Panc1 (cell line): ENCODE measurements around the gene AP4E1. TPM values are rescaled to one million over a fixed set of nuclear protein-coding genes. Genes with fewer than 3 reads are reported as not detected.
"Not testable (repeated sequence)": the region's sequence is repeated elsewhere in the genome, so short reads cannot be mapped to it uniquely, and the experiment has no call there.

ENCODE experiments used
- ATAC-seq: fragments of 200-7000 bp; cut with Tn5 transposase; 2 replicates; pipeline ENCODE4 v1.9.1; 2020; ENCODE audit warnings: mild to moderate bottlenecking, moderate library complexity
- BruUV-seq: library from RNA; stranded (reverse); fragments of 400-500 nt; replicated peaks from 2 replicates; lab custom pipeline; 2021; lab: Mats Ljungman, UMichigan
- CTCF ChIA-PET: fragments of 300-600 bp; sonication (Branson Sonifier 250); formaldehyde crosslinking; loops from one replicate; lab custom pipeline; 2022; ENCODE audit warnings: antibody characterized with exemption; lab: Charles Lee
- POLR2A ChIA-PET: fragments of 300-600 bp; sonication (Branson Sonifier 250); formaldehyde crosslinking; loops from one replicate; lab custom pipeline; 2022; ENCODE audit warnings: antibody characterized with exemption; lab: Charles Lee
- DNase-seq: peaks from one replicate; pipeline ENCODE4 v3.0.0-alpha.2; 2010; ENCODE audit warnings: low read depth, low spot score
- H3K27ac ChIP-seq: 2 replicates; pipeline ENCODE4 v1.5.1; 2011; ENCODE audit warnings: mild to moderate bottlenecking, low read length, inconsistent platforms
- H3K27me3 ChIP-seq: fragments of 200-500 bp; sonication (Bioruptor generic); 2 replicates; pipeline ENCODE4 v1.6.0; 2014; ENCODE audit warnings: low read length, inconsistent platforms; ENCODE audit not compliant: control insufficient read depth, insufficient read depth
- H3K36me3 ChIP-seq: fragments of 200-500 bp; sonication (Bioruptor generic); 2 replicates; pipeline ENCODE4 v1.5.1; 2014; ENCODE audit warnings: inconsistent platforms, mild to moderate bottlenecking, low read length, moderate library complexity; ENCODE audit not compliant: control insufficient read depth, insufficient read depth
- H3K4me1 ChIP-seq: 2 replicates; pipeline ENCODE4 v1.5.1; 2011; ENCODE audit warnings: inconsistent platforms, mild to moderate bottlenecking, low read length, moderate library complexity; ENCODE audit not compliant: control insufficient read depth, insufficient read depth
- H3K4me3 ChIP-seq, 2 experiments: 2 replicates each; pipeline ENCODE4 v1.5.1; 2011 to 2012; ENCODE audit warnings: low read depth in 2 of 2, low read length in 2 of 2, mild to moderate bottlenecking in 2 of 2, inconsistent platforms in 1 of 2, moderate library complexity in 1 of 2
- H3K9me3 ChIP-seq: fragments of 200-500 bp; sonication (Bioruptor generic); 2 replicates; pipeline ENCODE4 v1.5.1; 2014; ENCODE audit warnings: low read depth, mild to moderate bottlenecking, inconsistent platforms, low read length, moderate library complexity; ENCODE audit not compliant: control insufficient read depth, insufficient read depth
- CTCF ChIP-seq: fragments of 450-650 bp; IDR thresholded peaks from 2 replicates; pipeline ENCODE4 v1.5.1; 2017; ENCODE audit warnings: mild to moderate bottlenecking
- POLR2AphosphoS5 ChIP-seq: IDR thresholded peaks from 2 replicates; pipeline ENCODE4 v1.6.1; 2012; ENCODE audit warnings: mild to moderate bottlenecking, low read depth, low read length, moderate library complexity
- SIN3A ChIP-seq: IDR thresholded peaks from 2 replicates; pipeline ENCODE4 v1.6.1; 2012; ENCODE audit warnings: low read depth, mild to moderate bottlenecking, low read length, moderate library complexity, borderline replicate concordance; ENCODE audit not compliant: insufficient read depth
- TCF7L2 ChIP-seq: IDR thresholded peaks from 2 replicates; pipeline ENCODE4 v1.6.1; 2011; ENCODE audit warnings: mild to moderate bottlenecking, low read depth, low read length, inconsistent platforms
- in situ Hi-C: cut with HindIII; loops from 2 replicates; pipeline ENCODE4 v1.10.0; 2016; ENCODE audit warnings: low sequenced_read_pairs, low pct_unique_long_range_greater_than_20kb
- intact Hi-C: fragments of 100-400 bp; cut with micrococcal nuclease; formaldehyde crosslinking; loops from one replicate; pipeline ENCODE4 v1.10.0; 2022; ENCODE audit not compliant: unreplicated experiment
- total RNA-seq: library from RNA; stranded (reverse); gene quantifications from one replicate; pipeline ENCODE4 v1.2.1, GENCODE V29; 2021; ENCODE audit not compliant: unreplicated experiment
- TF ChIP-seq, protein P1 (sequence below), 2 experiments: IDR thresholded peaks; 2 replicates each; pipeline ENCODE4 v1.6.1; 2011 to 2012; ENCODE audit warnings: low read depth in 2 of 2, control low read depth in 1 of 2, low read length in 1 of 2, mild to moderate bottlenecking in 1 of 2, moderate library complexity in 1 of 2; ENCODE audit not compliant: insufficient read depth in 1 of 2

Gene AP4E1
- total RNA-seq, 1 experiment from 2014 or later = 13.6 TPM

DNA sequence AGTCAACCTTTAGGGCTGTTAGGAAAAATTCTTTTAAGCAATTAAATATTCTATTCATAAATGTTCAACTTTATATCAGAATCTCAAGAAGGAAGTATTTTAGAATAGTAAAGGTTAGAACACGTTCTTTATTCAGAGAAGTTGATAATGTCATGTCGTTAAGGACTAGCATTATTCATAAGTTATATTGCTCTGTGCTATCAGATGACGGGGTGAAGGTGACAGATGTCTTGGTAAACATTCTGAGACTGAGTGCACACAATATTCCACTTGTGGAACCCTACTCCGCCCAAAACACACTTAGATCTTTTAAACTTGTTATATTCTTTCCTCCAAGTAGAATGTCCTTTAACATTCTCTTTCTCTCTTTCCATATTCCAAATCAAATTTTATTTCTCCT lies 7.9 kb downstream of the AP4E1 start:
- Histone ChIP-seq H3K27me3 (no peaks in the 10 kb centered on the region), H3K4me1 (no peaks in the 10 kb centered on the region), H3K36me3 (peaks cover 17% of the 10 kb centered on the region), H3K9me3 (no peaks in the 10 kb centered on the region), H3K27ac (no peak overlapping the region), H3K4me3 (no peak overlapping the region)
- BruUV-seq = no TSS peak
- intact Hi-C loops = no loop called here
- ChIA-PET CTCF (no interaction called here), POLR2A (no interaction called here)
- TF ChIP-seq CTCF = no peak
- no peak for TF ChIP-seq POLR2AphosphoS5
- no peak for TF ChIP-seq TCF7L2
- ATAC-seq (no peak), DNase-seq (no peak)
- in situ Hi-C loops = no loop called here

DNA sequence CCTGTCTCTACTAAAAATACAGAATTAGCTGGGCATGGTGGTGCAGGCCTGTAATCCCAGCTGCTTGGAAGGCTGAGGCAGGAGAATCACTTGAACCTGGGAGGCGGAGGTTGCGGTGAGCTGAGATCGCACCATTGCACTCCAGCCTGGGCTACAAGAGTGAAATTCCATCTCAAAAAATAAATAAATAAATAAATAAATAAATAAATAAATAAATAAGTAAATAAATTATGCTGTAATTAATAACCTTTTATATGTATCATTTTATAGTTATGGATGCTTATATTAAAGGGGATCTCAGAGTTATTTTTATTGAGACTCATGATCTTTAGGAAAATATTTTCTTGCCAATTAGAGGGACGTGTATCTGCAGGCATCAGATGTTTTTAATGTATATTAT lies 10.9 kb downstream of the AP4E1 start:
- BruUV-seq, H3K4me1 ChIP-seq, CTCF ChIA-PET, H3K27ac ChIP-seq, H3K4me3 ChIP-seq, H3K9me3 ChIP-seq, intact Hi-C loops, in situ Hi-C loops, DNase-seq, ATAC-seq, H3K27me3 ChIP-seq: not testable (repeated sequence)
- POLR2A ChIA-PET = interaction anchor here (0.6 kb wide), 1 partner anchor 17 kb away, joined by 4 read pairs; no protein-coding TSS in a partner anchor
- H3K36me3 ChIP-seq = peaks cover 10% of the 10 kb centered on the region

DNA sequence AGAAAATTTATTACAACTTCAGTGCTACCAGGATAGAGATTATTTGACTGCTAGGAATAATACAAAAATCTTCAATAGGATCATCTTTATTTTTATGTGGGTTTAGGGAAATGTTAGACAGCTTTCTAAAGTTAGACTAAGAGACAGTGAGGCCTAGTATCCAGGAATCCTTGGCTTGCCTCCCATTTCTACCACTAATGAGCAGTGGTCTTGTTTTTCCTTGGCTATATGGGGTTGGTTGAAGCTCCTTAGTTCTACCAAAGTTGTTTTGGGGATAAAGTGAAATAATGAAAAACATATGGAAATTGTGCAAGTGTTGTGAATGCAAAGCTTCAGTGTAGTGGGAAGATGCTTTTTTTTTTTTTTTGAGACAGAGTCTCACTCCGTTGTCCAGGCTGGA lies 16.8 kb downstream of the AP4E1 start:
- Histone ChIP-seq H3K27me3 (no peaks in the 10 kb centered on the region), H3K4me3 (no peak overlapping the region), H3K36me3 (peaks cover 4% of the 10 kb centered on the region; the same call in 1 of the 2 replicates), H3K4me1 (no peaks in the 10 kb centered on the region), H3K9me3 (no peaks in the 10 kb centered on the region), H3K27ac (no peak overlapping the region)
- ChIA-PET POLR2A (interaction anchor here (0.6 kb wide), 2 partner anchors 24 to 448 kb away, joined by 3 read pairs; no protein-coding TSS in a partner anchor), CTCF (no interaction called here)
- intact Hi-C loops = no loop called here
- no peak for TF ChIP-seq CTCF
- TF ChIP-seq SIN3A = no peak
- no peak for TF ChIP-seq TCF7L2
- TF ChIP-seq, protein P1, sequence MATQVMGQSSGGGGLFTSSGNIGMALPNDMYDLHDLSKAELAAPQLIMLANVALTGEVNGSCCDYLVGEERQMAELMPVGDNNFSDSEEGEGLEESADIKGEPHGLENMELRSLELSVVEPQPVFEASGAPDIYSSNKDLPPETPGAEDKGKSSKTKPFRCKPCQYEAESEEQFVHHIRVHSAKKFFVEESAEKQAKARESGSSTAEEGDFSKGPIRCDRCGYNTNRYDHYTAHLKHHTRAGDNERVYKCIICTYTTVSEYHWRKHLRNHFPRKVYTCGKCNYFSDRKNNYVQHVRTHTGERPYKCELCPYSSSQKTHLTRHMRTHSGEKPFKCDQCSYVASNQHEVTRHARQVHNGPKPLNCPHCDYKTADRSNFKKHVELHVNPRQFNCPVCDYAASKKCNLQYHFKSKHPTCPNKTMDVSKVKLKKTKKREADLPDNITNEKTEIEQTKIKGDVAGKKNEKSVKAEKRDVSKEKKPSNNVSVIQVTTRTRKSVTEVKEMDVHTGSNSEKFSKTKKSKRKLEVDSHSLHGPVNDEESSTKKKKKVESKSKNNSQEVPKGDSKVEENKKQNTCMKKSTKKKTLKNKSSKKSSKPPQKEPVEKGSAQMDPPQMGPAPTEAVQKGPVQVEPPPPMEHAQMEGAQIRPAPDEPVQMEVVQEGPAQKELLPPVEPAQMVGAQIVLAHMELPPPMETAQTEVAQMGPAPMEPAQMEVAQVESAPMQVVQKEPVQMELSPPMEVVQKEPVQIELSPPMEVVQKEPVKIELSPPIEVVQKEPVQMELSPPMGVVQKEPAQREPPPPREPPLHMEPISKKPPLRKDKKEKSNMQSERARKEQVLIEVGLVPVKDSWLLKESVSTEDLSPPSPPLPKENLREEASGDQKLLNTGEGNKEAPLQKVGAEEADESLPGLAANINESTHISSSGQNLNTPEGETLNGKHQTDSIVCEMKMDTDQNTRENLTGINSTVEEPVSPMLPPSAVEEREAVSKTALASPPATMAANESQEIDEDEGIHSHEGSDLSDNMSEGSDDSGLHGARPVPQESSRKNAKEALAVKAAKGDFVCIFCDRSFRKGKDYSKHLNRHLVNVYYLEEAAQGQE (IDR thresholded peaks at IDR 0.05; ENCODE audit: insufficient read depth in 1 of 2, low read depth in 2 of 2, low read length in 1 of 2) = no peak
- TF ChIP-seq POLR2AphosphoS5 = no peak
- no peak for DNase-seq
- BruUV-seq = no TSS peak
- ATAC-seq = no peak
- in situ Hi-C loops = no loop called here
